GM21529 (cell line): Measurements from ENCODE around the gene MRPL12.

ENCODE experiments used
- ATAC-seq: cut with Tn5 transposase; IDR thresholded peaks from one replicate; pipeline ENCODE4 v1.9.1; 2021; ENCODE audit not compliant: unreplicated experiment

The MRPL12 gene

DNA sequence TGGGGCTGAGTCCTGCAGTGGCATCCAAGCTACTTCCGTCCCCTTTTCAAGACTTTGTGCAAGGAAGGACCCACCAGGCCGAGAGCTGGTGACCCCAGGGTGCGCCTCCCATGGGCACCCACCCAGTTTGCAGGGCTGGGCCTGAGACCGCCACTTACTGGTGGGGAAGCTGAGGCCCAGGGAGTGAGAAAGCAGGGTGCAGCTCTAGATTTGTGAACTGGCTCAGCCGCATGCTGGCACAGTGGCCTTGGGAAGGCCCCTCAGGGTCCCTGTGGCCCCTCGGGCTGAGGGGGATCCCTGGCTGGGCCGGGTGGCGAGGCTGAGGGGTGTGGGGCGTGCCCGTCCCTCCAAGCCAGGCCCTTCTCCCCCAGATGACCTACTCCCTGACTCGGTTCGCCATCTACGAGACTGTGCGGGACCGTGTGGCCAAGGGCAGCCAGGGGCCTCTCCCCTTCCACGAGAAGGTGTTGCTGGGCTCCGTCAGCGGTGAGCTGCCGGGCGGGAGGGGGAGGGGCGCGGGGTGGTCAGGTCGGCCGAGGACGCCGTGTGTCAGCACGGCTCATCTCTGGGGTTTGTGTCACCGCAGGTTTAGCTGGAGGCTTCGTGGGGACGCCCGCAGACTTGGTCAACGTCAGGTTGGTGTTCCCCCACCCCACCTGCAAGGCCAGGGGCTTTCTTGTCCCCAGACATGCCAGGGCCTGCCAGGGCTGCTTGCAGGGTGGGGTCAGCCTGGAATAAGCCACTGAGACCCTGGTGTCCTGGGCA is 12.1 kb downstream of the MRPL12 start:
- ATAC-seq: no peak

DNA sequence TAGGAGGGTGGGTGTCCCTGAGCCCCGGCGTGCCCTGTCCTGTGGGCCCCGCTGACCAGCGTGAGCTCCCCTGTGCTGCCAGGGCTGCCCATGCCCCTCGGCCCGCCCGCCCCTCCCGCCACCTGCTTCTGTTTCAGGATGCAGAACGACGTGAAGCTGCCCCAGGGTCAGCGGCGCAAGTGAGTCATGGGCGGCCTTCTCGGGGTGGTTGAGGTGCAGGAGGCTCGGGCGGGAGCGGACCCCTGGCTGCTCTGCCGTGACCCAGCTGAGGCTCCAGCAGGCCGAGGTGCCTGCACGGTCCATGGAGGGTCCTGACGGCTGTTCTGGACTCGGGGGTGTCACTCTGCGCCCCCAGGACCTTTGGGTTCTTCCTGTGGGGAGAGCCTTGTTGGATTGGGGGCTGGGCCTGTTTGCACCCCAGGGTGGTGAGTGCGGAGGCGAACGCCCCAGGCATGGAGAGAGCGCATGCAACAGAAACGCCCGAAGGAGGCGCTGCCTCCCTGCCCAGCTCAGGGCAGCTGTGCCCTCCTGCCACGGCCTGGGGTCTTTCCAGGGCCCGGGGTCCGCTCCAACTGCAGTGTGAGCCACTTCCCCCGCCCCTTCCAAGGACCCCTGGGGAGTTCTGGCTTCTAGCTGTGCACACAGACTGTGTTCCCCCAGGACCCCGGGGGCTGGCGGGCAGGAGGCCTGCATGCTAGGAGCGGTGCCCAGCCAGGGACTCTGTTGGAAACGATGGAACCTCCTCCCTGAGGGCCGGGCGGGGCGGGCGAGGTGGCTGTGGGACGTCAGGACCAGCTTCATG is 12.9 kb downstream of the MRPL12 start:
- no peak for ATAC-seq

DNA sequence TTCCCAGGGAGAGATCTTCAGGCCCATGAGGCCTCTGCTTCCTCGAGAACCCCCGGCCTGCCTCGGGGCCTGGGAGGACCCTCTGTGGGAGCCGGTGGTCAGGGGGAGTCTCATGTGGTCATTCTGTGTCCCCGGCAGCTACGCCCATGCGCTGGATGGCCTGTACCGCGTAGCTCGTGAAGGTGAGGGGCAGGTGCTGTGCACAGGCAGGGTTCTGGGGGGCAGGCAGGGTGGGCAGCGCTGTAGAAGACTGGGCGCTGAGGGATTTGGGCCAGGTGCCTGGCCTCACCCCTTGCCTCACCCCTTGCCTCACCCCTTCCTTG is 13.5 kb downstream of the MRPL12 start:
- ATAC-seq: no peak

DNA sequence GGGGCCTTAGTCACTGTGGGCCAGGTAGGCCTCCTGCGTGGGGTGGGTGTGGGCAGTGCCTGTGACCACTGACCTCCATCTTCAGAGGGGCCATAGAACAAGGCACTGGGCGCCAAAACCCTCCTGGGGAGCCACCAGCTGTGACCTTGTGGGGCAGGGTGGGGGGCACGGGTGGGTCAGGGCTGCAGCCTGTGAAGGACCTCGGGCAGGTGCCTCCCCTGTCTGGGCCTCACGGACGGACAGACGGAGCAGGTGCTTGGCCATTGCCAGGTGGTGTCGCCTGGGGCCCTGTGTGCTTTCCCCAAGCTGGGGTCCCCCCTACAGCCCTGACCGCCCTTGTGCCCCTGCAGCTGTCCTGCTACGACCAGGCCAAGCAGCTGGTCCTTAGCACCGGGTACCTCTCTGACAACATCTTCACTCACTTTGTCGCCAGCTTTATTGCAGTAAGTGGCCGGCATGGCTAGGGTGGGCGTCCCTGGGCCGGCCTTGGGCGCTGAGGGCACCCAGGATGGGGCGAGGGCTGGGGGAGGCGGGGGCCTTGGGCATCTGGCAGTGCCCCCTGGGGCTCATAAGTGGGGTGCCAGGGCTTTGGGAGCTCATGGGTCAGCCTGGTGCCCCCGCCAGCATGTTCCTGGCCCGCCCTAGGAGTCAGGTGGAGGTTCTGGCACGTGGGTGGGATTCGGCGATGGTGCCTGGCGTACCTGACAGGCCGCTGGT is 14.0 kb downstream of the MRPL12 start:
- ATAC-seq: no peak

DNA sequence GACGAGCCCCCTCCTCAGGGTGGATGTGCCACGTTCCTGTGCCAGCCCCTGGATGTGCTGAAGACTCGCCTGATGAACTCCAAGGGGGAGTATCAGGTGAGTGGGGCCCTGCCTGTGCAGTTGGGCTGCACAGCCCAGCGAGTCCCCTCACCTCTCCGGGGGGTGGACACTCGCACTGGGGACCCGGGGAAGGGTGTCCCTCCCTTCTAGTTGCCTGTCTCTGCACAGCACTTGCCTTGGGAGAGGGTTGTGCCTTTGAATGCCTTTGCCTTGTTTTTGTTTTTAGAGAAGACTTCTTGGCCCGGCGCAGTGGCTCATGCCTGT is 14.6 kb downstream of the MRPL12 start:
- no peak for ATAC-seq

DNA sequence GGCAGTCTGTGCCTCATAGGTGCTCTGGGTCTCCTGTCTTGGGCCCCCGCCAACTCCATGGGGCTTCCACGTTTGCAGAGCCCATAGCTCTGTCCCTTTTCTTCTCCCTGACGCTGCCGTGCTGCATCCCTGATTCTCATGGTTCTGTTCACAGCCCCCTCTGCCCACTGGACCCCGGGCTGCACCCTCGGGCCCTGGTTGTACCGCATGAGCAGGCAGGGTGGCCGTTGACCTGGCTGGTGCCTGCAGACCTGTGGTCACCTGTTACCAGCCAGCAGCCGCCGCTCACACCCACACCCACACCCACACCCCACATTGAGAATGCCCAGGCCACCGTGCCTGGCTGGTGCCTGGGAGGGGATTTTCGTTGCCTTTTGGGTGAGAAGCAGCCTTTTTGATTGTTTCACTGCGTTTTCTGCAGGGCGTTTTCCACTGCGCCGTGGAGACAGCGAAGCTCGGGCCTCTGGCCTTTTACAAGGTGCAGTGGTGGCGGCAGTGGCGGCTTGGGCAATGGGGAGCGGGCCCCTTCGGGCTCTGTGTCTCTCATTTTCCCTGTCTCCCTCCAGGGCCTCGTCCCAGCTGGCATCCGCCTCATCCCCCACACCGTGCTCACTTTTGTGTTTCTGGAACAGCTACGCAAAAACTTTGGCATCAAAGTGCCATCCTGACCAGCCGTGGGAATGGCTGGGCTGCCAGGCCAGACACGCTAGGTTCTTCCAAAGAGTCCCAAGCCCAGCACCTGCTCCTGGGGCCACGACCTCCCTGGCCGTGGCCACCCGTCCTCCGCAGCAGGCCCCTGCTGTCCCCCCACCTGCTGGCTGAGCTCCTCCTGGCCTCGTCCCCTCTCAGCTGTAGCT is 16.5 kb downstream of the MRPL12 start:
- ATAC-seq: no peak

DNA sequence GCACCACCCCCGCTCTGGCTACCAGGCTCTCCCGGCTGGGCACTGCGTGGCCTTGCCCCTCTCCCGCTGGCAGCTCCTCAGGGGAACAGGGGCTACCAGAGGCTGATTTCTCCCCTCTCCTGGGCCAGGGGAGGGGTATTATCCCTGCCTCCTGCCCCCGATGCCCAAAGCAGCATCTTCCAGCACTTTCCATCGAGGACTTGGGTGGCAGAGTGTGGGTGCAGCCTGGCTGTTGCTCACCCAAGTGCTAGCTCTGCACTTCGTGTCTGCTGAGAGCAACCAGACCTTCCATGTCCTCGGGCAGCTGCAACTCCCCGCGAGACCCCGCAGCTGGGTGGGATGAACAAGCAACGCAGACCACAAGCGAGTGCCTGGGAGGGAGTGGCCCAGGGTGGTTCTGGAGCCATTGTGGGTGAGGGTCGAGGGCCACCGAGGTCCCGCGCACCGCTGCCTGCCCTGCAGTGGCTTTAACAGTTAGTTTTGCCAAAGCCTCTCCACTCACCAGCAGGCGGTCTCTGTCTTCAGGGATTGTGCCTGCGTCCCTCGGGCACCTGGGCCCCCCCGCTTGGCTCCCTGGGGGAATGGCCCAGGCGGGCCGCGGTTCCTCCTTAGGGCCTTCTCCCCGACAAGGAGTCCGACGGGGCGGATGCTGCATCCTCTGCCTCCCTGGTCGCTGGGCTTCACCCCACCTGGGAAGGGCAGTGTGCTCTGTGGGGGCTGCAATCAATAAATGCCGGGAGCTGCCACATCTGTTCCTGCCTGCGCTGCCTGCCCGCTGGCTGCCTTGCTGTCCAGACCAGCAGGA is 17.3 kb downstream of the MRPL12 start:
- no peak for ATAC-seq

DNA sequence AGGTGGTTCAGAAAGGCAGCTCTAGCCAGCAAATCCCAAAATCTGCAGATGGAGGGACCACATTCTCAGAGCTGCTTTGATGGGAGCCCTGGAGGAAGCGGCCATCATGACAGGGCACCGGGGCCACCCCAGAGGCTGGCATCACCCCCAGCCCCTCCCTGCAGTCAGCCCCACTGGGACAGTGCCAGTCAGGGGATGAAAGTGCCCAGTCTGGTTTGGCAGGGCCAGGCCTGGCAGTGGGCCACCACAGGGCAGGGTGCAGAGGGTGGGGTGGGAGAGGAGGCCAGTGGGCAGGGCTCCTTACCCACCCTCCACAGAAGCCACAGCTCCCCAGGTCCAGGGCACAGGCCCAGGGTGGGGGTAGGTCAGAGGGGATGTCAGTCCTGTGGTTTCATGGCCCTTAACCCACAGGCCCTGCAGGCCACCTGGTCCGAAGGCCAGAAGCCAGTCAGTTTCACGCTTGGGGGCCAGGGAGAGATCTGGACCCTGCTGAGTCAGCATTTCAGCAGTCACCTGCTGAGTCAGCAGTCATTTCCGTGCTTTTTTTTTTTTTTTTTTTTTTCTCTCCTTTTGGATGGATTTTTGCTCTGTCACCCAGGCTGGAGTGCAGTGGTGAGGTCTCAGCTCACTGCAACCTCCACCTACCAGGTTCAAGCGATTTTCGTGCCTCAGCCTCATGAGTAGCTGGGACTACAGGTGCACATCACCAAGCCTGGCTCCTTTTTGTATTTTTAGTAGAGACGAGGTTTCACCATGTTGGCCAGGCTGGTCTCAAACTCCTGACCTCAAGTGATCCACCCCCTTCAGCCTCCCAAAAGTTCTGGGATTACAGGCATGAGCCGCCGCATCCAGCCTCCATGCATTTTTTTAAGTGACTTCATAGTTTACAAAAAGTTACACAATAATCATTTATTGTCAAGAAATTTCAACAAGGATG is 19.3 kb downstream of the MRPL12 start:
- ATAC-seq: no peak

DNA sequence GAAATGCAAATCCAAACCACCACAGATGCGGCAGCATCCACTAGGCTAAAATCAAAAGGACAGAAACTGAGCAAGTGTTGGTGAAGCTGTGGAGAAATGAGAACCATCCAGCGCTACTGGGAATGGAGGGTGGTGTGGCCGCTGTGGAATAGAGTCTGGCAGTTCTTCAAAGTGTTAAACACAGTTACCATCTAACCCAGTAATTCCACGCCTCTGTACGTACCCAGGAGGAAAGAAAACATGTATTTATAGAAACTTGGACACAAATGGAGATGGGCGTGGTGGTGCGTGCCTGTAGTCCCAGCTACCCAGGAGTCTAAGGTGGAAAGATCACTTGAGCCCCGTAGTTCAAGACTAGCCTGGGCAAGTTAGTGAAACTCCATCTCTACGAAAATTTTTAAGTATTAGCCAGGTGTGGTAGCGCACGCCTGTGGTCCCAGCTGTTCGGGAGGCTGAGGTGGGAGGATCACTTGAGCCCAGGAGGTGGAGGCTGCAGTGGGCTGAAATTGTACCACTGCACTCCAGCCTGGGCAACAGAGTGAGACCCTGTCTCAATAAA is 20.6 kb downstream of the MRPL12 start:
- no peak for ATAC-seq

DNA sequence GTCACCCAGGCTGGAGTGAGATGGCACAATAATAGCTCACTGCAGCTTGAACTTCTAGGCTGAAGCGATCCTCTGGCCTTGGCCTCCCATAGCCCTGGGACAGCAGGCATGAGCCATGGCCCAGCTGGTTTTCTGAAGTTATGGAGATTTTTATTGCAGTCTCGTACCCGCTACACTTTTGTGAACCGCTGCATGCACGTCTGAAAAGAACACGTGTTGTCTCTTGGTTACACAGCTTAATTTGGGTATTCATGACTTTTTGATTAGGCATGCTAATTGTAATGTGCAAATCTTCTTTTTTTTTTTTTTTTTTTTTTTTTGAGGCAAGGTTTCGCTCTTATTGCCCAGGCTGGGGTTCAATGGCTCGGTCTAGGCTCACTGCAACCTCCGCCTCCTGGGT is 22.3 kb downstream of the MRPL12 start:
- ATAC-seq: no peak

DNA sequence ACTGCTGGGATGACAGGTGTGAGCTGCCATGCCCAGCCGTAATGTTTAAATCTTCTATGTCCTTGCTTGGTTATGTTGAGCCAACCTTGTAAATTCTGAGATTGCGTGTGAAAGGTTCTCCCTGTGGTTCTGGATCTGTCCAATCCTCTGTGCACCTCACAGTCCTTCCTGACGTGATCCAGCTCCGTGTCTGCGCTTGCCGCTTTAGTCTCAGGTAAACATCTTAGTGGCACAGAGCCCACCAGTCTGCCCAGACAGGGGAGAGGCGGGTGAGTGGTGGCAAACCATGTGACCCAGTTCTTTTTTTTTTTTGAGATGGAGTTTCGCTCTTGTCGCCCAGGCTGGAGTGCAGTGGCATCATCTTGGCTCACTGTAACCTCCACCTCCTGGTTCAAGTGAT is 22.8 kb downstream of the MRPL12 start:
- no peak for ATAC-seq

DNA sequence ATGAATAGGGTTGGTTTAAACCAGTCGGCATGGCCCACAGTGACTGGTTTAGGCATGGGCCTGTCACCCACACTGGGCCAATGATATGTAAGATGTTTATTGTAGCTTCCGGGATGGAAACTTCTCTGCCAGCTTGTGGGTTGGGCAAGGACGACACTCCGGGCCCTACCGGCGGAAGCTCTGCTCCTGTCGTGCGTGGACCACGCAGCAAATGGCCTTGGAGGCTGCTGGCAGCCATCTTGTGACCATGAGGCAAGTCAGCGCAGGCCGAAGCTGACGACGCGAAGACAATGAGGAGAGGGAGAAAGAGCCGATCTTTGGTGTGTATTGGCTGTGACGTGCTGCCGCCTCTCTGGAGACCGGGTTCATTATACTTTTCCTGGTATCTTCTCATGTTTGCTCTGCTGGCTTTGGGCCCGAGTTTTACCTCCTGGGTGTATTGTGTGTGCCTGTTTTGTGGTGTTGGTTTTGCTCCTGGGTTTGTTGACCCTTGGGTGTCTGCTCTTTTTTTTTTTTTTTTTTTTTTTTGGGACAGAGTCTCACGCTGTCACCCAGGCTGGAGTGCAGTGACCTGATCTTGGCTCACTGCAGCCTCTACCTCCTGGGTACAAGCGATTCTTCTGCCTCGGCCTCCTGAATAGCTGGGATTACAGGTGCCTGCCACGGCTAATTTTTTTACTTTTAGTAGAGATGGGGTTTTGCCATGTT is 24.3 kb downstream of the MRPL12 start:
- no peak for ATAC-seq

DNA sequence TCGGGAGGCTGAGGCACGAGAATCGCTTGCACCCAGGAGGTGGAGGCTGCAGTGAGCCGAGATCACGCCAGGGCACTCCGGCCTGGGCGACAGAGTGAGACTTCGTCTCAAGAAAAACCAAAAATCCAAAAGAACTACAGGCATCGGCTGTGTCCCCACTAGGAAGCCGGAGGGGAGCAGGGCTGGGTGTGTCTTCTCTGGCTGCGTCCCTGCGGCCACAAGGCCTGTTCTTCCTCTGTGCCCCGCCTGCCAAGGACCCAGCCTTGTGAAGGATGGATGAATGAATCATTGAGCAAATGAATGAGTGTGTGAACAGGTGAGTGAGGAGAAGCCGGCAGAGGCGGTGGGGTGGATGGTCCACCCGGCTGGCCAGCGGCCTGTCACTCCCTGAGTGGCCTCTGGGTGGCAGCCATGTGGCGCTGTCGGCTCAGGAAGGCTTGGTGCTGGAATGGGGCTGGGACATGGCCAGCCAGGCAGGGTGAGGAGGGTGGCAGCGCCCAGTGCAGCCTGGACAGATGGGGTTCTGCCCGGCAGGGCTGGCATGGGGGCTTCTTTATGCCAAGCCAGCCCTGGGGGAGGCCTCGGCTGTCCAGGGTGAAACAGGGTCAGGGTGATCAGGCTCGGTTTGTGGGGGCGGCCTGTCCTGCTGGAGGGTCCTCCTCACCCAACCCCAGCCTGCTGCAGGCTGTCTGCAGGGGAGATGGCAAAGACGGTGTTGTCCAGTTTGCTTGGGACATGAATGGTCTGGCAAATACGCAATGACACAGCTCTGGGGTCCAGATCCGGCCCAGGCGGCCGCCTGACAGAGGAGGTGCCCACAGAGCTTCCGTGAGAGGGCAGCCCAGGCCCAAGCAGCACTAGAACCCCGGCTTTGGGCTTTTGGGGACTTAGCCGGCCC is 30.6 kb downstream of the MRPL12 start:
- no peak for ATAC-seq

DNA sequence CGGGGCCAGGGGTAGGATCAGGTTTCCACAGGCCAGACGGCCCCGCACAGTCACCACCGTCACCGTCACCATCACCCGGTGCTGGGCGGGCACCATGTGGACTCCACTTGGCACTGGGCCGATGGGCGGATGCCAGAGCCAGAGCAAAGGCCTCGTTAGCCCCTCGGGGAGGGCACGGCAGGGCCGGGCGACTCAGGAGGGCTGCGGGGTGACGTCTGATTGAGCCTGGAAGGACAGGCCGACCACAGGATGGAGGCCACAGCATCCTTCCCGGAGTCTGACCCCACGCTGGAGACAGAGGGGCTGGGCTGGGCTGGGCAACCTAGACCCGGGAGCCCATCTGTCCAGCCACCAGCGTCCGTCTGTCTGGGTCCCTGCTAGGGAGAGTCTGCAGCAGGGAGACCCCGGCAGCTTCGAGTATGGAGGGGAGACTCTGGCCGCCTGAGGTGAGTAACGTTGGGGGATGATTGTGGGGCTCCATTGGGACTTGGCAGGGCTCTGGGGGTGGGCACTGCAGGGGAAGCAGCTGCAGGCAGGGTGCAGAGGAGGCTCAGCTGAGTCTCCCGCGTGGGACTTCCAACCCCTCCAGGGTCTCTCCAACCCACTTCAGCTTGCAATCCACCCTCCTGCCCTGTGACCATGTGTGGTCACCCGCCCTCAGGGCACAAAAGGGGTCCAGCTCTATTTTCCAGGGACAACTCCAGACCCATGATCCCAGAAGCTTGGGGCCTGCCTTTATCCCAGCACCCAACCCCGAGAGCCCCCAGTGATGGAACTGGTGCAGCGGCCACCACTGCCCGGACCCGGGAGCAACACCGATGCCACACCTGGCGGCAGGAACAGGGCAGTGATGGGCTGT is 31.5 kb downstream of the MRPL12 start:
- no peak for ATAC-seq

DNA sequence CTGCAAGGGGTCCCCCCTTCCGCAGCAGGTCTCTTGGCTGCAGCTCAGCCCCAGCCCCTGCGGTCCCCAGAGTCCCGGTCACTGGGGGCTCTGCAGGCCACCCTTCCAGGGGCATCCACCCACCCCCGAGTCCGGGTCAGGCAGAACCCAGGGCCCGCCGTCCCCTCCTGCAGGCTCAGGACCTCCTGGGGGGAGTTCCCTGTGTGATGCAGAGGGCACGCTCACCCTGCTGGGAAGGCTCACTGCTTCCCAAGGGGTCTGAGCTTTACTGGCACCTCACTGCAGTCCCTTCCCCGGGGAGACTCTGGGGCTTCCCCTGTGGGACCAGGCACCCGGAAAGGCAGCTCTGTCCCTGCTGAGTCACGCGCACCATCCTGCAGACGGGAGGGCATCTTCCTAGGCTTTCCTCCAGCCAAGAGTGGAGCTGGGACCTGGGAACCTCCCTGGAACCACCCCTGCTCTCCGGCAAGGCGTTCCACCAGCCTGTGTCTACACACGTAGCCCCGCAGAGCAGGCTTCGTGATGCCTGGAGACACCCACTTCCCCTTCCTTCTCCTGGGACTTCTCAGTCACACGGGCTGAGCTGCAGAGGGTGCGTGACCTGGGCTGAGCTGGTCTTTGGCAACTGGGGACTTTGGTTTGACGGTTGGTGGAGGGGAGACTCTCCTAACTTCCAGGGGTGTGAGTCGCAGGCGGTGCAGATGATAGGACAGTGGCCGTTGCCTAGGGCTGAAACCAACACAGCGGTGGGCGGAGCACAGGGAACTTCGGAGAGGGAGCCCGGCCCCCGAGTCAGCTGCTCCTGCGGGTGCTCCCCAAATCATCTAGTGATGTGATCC is 32.3 kb downstream of the MRPL12 start:
- peak; percentile 51 for ATAC-seq
